Measurements from ENCODE around the gene SEC14L5.

The SEC14L5 gene

GRCh38 chr16:5001571-5001970 lies 43.4 kb downstream of the SEC14L5 start:
- in situ Hi-C loops (cut with HindIII; ENCODE audit: low sequenced_read_pairs) = no loop called here
- DNase-seq (ENCODE audit: low read depth) = no peak
- no peak for TF ChIP-seq CTCF (IDR thresholded peaks at IDR 0.05; ENCODE audit: low read depth, low read length, missing control alignments)
- H3K4me3 ChIP-seq (ENCODE audit: low read depth, low read length) = no peak overlapping the region

GRCh38 chr16:5001986-5002385 lies 43.9 kb downstream of the SEC14L5 start:
- TF ChIP-seq CTCF (IDR thresholded peaks at IDR 0.05; ENCODE audit: low read depth, low read length, missing control alignments) = no peak
- H3K4me3 ChIP-seq (ENCODE audit: low read depth, low read length) = no peak overlapping the region
- no peak for DNase-seq (ENCODE audit: low read depth)
- in situ Hi-C loops (cut with HindIII; ENCODE audit: low sequenced_read_pairs) = no loop called here

- TF ChIP-seq CTCF (IDR thresholded peaks at IDR 0.05; ENCODE audit: low read depth, low read length, missing control alignments) = no peak
- in situ Hi-C loops (cut with HindIII; ENCODE audit: low sequenced_read_pairs) = no loop called here
- DNase-seq (ENCODE audit: low read depth) = no peak
- H3K4me3 ChIP-seq (ENCODE audit: low read depth, low read length) = no peak overlapping the region
These were observed 44.6 kb downstream of the SEC14L5 start for GRCh38 chr16:5002699-5003143.

- in situ Hi-C loops (cut with HindIII; ENCODE audit: low sequenced_read_pairs) = no loop called here
- H3K4me3 ChIP-seq (ENCODE audit: low read depth, low read length) = no peak overlapping the region
- no peak for TF ChIP-seq CTCF (IDR thresholded peaks at IDR 0.05; ENCODE audit: low read depth, low read length, missing control alignments)
- DNase-seq (ENCODE audit: low read depth) = no peak
These were observed 45.1 kb downstream of the SEC14L5 start for GRCh38 chr16:5003211-5003610.

GRCh38 chr16:5003828-5004227 lies 45.7 kb downstream of the SEC14L5 start:
- no peak for TF ChIP-seq CTCF (IDR thresholded peaks at IDR 0.05; ENCODE audit: low read depth, low read length, missing control alignments)
- H3K4me3 ChIP-seq (ENCODE audit: low read depth, low read length) = no peak overlapping the region
- DNase-seq (ENCODE audit: low read depth) = no peak
- in situ Hi-C loops (cut with HindIII; ENCODE audit: low sequenced_read_pairs) = no loop called here

- in situ Hi-C loops (cut with HindIII; ENCODE audit: low sequenced_read_pairs) = no loop called here
- no peak for DNase-seq (ENCODE audit: low read depth)
- H3K4me3 ChIP-seq (ENCODE audit: low read depth, low read length) = no peak overlapping the region
- no peak for TF ChIP-seq CTCF (IDR thresholded peaks at IDR 0.05; ENCODE audit: low read depth, low read length, missing control alignments)
These were observed 46.2 kb downstream of the SEC14L5 start for GRCh38 chr16:5004311-5004710.

GRCh38 chr16:5005916-5006315 lies 47.8 kb downstream of the SEC14L5 start:
- TF ChIP-seq CTCF (IDR thresholded peaks at IDR 0.05; ENCODE audit: low read depth, low read length, missing control alignments) = no peak
- no peak overlapping the region for H3K4me3 ChIP-seq (ENCODE audit: low read depth, low read length)
- in situ Hi-C loops (cut with HindIII; ENCODE audit: low sequenced_read_pairs) = no loop called here
- no peak for DNase-seq (ENCODE audit: low read depth)

All from astrocyte of the cerebellum (primary cell).